Measurements from ENCODE around the gene WNT5B. TPM values are rescaled to one million over a fixed set of nuclear protein-coding genes. Genes with fewer than 3 reads are reported as not detected.
A peak's percentile ranks its signal among the peaks of the same experiment; 100 is the strongest.
"Not testable (repeated sequence)": the region's sequence is repeated elsewhere in the genome, so short reads cannot be mapped to it uniquely, and the experiment has no call there.

The WNT5B gene
- polyA plus RNA-seq, 12 donors, result 16.5 to 35.5 (median 25.9) TPM; not detected in 1

- peak; percentile 47 for DNase-seq
These were observed 33.9 kb upstream of the WNT5B start for GRCh38 chr12:1595026-1595561.

GRCh38 chr12:1595690-1596347 is 33.2 kb upstream of the WNT5B start:
- no peak for DNase-seq

- DNase-seq, result no peak
These were observed 30.3 kb upstream of the WNT5B start for GRCh38 chr12:1598757-1599156.

- DNase-seq, result not testable (repeated sequence)
These were observed 26.3 kb upstream of the WNT5B start for GRCh38 chr12:1602706-1603105.

- DNase-seq, result no peak
These were observed 25.6 kb upstream of the WNT5B start for GRCh38 chr12:1603269-1603993.

GRCh38 chr12:1604464-1604863 is 24.6 kb upstream of the WNT5B start:
- no peak for DNase-seq

GRCh38 chr12:1605129-1606020 is 23.7 kb upstream of the WNT5B start:
- DNase-seq, result peak; percentile 90

GRCh38 chr12:1606021-1606622 is 22.9 kb upstream of the WNT5B start:
- DNase-seq, result peak; percentile 85

- DNase-seq, result no peak
These were observed 20.9 kb upstream of the WNT5B start for GRCh38 chr12:1607940-1608712.

GRCh38 chr12:1608713-1609119 is 20.3 kb upstream of the WNT5B start:
- DNase-seq, result no peak

- DNase-seq, result no peak
These were observed 18.9 kb upstream of the WNT5B start for GRCh38 chr12:1610072-1610643.

GRCh38 chr12:1611803-1612572 is 17.0 kb upstream of the WNT5B start:
- no peak for DNase-seq

GRCh38 chr12:1613860-1614259 is 15.2 kb upstream of the WNT5B start:
- DNase-seq, result no peak

- DNase-seq, result no peak
These were observed 14.7 kb upstream of the WNT5B start for GRCh38 chr12:1614360-1614759.

GRCh38 chr12:1616233-1617066 is 12.6 kb upstream of the WNT5B start:
- DNase-seq, result no peak

GRCh38 chr12:1618489-1618888 is 10.5 kb upstream of the WNT5B start:
- no peak for DNase-seq

GRCh38 chr12:1619159-1619558 is 9.9 kb upstream of the WNT5B start:
- DNase-seq, result no peak

- DNase-seq, result no peak
These were observed 9.4 kb upstream of the WNT5B start for GRCh38 chr12:1619587-1619986.

- DNase-seq, result no peak
These were observed 8.9 kb upstream of the WNT5B start for GRCh38 chr12:1620092-1620491.
